GM19099 (cell line): ENCODE measurements around the gene POP7.

ENCODE experiments used
- POLR2A ChIP-seq: IDR thresholded peaks from 3 replicates; pipeline ENCODE4 v1.6.1; 2011; ENCODE audit warnings: low read depth; ENCODE audit not compliant: insufficient read length; ENCODE audit errors: extremely low read depth

POP7 gene

GRCh38 chr7:100705753-100706671 lies at the start of gene POP7:
POP7 (plus strand) TSS chr7:100706121; CDS start chr7:100706831, 710 bp downstream.
- peak; percentile 88 for TF ChIP-seq POLR2A

DNA sequence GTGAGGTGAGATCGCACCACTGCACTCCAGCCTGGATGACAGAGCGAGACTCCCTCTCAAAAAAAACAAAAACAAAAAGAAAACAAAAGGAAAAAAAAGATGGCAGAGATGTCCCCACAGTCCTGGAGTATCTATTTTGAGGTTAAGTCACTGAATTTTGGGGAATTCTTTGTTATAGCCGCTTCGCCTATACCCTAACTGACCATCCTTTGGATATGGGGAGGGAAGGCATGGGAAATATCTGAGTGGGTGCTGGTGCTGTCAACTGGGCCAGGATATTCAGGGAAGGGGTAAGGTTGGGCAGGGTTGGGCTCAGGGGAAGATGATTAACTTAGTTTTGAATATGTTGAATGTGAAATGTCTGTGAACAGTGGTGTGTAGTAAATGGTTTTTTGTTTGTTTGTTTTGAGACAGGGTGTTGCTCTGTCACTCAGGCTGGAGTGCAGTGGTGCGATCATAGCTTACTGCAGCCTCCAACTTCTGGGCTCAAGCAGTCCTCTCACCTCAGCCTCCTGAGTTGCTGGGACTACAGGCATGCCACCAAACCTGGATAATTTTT lies 40.7 kb upstream of the POP7 start:
- TF ChIP-seq POLR2A: no peak

DNA sequence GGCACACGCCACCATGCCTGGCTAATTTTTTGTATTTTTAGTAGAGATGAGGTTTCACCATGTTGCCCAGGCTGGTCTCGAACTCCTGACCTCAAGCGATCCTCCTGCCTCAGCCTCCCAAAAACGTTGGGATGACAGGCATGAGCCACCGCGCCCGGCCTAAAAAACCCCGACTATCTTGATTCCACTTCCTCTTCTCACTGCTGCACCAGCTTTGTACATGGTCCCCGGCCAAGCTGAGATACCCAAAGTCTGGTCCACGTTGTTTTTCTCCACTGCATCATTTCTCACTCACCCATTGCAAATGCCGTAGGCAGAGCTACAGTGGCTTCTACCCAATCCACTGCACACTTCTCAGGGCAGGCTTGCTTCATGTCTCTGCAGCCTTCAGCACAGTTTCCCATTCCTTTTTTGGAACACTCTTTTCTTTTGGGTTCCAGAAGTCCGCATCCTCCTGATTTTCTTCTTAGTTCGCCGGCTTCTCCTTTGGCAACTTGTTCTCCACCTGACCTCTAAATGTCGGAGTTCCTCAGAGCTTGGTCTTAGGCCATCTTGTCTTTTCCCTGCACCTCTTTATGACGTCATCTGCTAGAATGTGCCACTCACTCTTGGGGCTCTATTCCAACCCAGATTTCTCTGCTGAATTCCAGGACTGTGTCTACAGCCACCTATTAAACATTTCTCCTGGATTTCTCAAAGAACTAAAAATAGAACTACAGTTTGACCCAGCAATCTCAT lies 38.4 kb upstream of the POP7 start:
- no peak for TF ChIP-seq POLR2A

- no peak for TF ChIP-seq POLR2A
Observed at GRCh38 chr7:100668069-100668449, 37.9 kb upstream of the POP7 start.

GRCh38 chr7:100670074-100670473 lies 35.8 kb upstream of the POP7 start:
- no peak for TF ChIP-seq POLR2A

DNA sequence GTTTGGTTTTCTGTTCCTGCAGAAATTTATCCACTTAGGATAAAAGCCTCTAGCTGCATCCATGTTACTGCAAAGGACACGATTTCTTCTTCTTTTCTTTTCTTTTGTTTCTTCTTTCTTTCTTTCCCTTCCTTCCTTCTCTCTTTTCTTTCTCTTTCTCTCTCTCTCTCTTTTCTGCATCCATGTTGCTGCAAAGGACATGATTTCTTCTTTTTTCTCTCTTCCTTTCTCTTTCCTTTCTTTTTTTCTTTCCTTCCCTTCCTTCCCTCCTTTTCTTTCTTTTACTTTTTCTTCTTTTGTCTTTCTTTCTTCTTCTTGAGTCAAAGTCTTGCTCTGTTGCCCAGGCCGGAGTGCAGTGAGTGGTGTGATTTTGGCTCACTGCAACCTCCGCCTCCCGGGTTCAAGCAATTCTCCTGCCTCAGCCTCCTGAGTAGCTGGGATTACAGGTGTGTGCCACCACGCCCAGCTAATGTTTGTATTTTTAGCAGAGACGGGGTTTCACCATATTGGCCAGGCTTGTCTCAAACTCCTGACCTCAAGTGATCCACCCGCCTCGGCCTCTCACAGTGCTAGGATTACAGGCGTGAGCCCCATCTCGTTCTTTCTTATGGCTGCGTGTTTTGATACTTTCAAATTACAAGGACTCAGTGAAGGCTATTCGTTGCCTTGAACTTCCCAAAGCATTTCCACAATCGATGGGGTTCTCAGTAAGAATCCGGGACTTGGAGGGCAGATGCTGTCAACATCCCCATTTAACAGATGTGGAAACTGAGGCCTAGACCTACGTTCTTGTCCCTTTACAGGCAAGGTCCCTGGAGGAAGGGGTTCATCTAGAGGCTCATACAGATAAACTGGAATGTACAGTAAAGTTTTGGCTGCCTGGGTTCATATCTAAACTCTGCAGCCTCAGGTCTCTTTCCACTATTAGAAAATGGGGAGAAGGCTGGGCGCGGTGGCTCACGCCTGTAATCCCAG lies 34.3 kb upstream of the POP7 start:
- no peak for TF ChIP-seq POLR2A

GRCh38 chr7:100673302-100673941 lies 32.5 kb upstream of the POP7 start, which contains the start of gene GNB2:
GNB2 (plus strand) TSS chr7:100673740; CDS start chr7:100676266, 2,526 bp downstream.
- TF ChIP-seq POLR2A: peak; percentile 51

- TF ChIP-seq POLR2A: peak; percentile 48
Observed at GRCh38 chr7:100673942-100674410, 31.9 kb upstream of the POP7 start.

GRCh38 chr7:100674411-100675104 lies 31.4 kb upstream of the POP7 start:
- no peak for TF ChIP-seq POLR2A

GRCh38 chr7:100675105-100675451 lies 30.8 kb upstream of the POP7 start:
- TF ChIP-seq POLR2A: no peak

DNA sequence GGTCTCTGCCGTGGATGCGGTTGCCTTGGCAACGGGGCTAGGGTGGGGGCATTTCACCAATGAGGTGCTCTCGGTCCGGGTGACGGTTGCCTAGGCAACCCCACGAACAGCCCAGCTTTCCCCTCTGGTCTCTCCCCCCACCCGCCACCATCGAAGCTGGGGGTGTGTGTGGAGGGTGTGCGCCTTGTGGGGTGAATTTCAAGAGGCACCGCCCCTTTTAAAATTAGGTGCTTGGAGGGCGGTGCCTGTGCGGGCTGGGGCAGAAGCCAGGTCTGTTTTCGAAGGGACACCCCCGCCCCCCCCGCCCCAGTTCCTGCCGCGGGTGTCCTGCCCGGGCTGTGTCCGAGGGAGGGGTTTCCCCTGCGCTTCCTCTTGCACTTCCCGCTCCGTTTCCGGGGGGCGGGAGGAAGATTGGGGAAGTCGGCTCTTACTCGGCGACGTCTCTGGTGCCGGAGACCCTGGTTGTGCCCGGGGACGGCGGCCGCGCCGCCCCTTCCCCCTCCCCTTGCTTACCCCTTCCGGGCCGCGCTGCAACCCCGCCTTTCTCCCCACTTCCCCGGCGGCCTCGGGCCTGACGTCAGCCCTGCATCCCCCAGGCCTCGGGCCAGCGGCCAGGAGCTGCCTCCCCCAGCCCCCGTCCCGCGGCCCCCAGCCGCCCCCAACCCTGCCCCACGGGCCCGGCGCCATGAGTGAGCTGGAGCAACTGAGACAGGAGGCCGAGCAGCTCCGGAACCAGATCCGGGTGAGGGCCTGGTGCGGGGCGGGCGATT lies 30.2 kb upstream of the POP7 start:
- TF ChIP-seq POLR2A: no peak

GRCh38 chr7:100676501-100677306 lies 29.2 kb upstream of the POP7 start:
- TF ChIP-seq POLR2A: no peak
